GM06990 (cell line): Measurements from ENCODE around the gene RETREG1.

Experiments
- DNase-seq: peaks from one replicate; pipeline ENCODE4 v3.0.0-alpha.2; 2011; ENCODE audit not compliant: insufficient read length; ENCODE audit errors: extremely low read depth
- H3K27me3 ChIP-seq: replicated peaks from 2 replicates; pipeline ENCODE4 v1.6.0; 2011; ENCODE audit warnings: low read length; ENCODE audit not compliant: control insufficient read depth, insufficient read depth
- H3K36me3 ChIP-seq: 2 replicates; pipeline ENCODE4 v1.5.1; 2011; ENCODE audit warnings: low read length; ENCODE audit not compliant: control insufficient read depth, insufficient read depth
- H3K4me3 ChIP-seq: replicated peaks from 2 replicates; pipeline ENCODE4 v1.5.1; 2011; ENCODE audit warnings: low read depth, mild to moderate bottlenecking, control low read depth, low read length
- TF ChIP-seq, protein P1 (sequence below): IDR thresholded peaks from 2 replicates; pipeline ENCODE4 v1.5.1; 2011; ENCODE audit warnings: low read length, control low read depth, mild to moderate bottlenecking, inconsistent platforms; ENCODE audit not compliant: insufficient read depth, poor library complexity, severe bottlenecking

Gene RETREG1

DNA sequence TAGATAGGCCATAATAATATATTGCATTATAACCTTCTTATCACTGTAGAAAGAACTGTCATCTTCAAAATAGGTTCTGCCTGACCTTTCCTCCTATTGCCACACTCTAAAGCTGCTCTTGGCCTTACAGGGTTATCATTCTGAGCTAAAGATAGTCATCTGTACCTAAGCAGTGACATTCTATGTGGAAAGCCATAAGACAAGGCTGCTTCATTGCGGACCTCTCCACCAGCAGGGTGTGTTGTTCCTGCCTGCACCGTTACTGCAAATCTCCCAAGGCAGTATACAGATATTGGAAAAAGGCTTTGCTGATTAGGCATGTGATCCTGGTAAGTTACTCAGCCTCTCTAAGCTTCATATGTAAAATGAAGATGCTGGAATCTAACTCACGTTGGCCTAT lies 159.3 kb downstream of the RETREG1 start:
- Histone ChIP-seq H3K4me3 (no peak overlapping the region), H3K27me3 (no peaks in the 10 kb centered on the region), H3K36me3 (peaks cover 11% of the 10 kb centered on the region)
- DNase-seq: no peak
- TF ChIP-seq, protein P1, sequence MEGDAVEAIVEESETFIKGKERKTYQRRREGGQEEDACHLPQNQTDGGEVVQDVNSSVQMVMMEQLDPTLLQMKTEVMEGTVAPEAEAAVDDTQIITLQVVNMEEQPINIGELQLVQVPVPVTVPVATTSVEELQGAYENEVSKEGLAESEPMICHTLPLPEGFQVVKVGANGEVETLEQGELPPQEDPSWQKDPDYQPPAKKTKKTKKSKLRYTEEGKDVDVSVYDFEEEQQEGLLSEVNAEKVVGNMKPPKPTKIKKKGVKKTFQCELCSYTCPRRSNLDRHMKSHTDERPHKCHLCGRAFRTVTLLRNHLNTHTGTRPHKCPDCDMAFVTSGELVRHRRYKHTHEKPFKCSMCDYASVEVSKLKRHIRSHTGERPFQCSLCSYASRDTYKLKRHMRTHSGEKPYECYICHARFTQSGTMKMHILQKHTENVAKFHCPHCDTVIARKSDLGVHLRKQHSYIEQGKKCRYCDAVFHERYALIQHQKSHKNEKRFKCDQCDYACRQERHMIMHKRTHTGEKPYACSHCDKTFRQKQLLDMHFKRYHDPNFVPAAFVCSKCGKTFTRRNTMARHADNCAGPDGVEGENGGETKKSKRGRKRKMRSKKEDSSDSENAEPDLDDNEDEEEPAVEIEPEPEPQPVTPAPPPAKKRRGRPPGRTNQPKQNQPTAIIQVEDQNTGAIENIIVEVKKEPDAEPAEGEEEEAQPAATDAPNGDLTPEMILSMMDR: no peak

DNA sequence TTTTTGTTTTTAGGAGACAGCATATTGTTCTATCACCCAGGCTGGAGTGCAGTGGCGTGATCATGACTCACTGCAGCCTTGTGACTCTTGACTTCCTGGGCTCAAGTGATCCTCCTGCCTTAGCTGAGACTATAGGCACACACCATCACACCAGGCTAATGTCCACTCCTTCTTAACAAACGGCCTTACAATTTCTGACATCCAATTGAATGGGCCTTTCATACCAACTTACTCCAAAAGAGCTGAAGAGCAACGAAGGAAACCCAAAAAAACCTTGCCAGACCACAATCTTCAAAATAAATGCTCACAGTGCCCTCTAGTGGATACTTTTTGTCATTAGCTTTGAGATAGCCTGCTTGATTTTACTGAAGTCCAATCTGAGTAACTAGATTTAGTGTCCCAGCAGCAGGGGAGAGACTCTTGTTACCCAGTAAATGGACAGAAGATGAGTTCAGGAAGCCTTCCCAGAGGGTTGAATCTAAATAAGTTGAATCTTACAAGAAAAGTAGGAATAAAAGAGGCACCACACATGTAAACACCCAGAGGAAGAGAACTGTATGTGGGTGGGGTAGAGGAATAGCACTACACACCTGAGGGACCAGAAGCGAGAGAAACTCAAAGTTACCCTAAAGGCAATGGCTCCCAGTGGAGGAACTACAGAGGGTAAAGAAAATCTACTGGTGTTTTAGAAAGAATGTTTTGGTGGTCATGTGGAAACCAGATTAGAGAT lies 160.5 kb downstream of the RETREG1 start:
- TF ChIP-seq, protein P1: peak; percentile 59
- peaks cover 12% of the 10 kb centered on the region for H3K36me3 ChIP-seq
- no peak overlapping the region for H3K4me3 ChIP-seq
- DNase-seq: peak; percentile 34
- no peaks in the 10 kb centered on the region for H3K27me3 ChIP-seq

DNA sequence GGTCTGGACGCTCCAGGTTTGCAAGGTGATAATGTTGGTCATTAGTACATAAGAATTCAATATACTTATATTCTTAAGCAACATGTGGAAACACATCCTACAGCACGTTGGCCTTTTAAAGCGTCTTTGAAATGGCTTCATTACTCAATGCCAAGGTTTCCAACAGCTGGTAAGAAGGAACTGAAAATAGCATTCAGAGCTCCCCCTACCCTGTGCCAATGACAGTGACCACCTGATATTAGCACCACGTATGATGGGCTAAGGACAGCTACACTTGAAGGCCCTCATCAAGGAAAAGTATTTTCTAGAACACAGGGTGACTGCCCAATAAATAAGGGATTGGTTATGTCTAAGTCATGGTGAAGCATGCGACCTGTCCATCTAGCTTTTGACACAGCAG lies 161.1 kb downstream of the RETREG1 start:
- H3K36me3 ChIP-seq: peaks cover 16% of the 10 kb centered on the region
- no peak for DNase-seq
- no peak overlapping the region for H3K4me3 ChIP-seq
- TF ChIP-seq, protein P1: no peak
- H3K27me3 ChIP-seq: no peaks in the 10 kb centered on the region

DNA sequence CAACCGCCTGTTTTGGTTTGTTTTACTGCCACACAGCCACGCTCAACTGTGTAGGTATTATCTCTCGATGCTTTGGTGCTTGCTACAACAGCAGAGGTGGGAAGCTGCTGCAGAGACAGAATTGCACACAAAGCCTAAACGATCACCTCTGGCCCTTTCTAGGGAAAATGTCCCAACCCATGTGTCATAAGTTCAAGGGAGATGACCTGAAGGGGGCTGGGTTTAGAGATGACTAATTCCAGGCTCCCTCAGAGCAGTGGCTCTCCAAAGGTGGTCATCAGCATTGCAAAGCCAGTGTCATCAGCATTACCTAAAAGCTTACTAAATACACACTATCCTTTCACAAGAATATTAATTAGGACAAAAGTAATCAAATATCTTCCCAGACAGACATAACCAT lies 162.1 kb downstream of the RETREG1 start:
- no peaks in the 10 kb centered on the region for H3K27me3 ChIP-seq
- H3K36me3 ChIP-seq: peaks cover 17% of the 10 kb centered on the region
- TF ChIP-seq, protein P1: no peak
- DNase-seq: no peak
- no peak overlapping the region for H3K4me3 ChIP-seq

DNA sequence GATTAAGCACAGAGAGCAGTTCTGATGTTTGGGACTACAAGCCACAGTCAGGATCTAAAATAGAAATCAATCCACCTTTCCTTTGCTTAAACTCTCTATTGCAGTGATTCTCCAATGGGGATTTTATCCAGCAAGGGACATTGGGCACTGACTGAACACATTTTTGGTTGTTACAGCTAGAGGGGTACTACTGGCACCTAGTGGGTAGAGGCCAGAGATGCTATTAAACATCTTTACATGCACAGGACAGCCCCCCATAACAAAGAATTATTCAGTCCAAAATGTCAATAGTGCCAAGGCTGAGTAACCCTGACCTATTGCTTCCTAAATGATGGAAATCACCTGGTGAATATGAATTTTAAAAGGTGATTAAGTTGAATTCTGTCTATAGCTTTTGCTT lies 163.2 kb downstream of the RETREG1 start:
- TF ChIP-seq, protein P1: no peak
- no peak for DNase-seq
- no peaks in the 10 kb centered on the region for H3K27me3 ChIP-seq
- peaks cover 21% of the 10 kb centered on the region for H3K36me3 ChIP-seq
- H3K4me3 ChIP-seq: no peak overlapping the region
